Head of caudate nucleus (tissue), 42 donors: ENCODE measurements around the gene RDH13.
"Not testable (repeated sequence)": the region's sequence is repeated elsewhere in the genome, so short reads cannot be mapped to it uniquely, and the experiment has no call there.

ENCODE experiments used
- DNase-seq, 42 donors: peaks; one replicate each; pipeline versions ENCODE4 v3.0.0 to v3.0.0-alpha.2; 2020 to 2021; ENCODE audit warnings: mixed read lengths in 7 of 42
- intact Hi-C: fragments of 100-400 bp; cut with DNase I; formaldehyde crosslinking; loops from one replicate; pipeline ENCODE4 v1.15.0; 2022

Gene RDH13, protein sequence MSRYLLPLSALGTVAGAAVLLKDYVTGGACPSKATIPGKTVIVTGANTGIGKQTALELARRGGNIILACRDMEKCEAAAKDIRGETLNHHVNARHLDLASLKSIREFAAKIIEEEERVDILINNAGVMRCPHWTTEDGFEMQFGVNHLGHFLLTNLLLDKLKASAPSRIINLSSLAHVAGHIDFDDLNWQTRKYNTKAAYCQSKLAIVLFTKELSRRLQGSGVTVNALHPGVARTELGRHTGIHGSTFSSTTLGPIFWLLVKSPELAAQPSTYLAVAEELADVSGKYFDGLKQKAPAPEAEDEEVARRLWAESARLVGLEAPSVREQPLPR

DNA sequence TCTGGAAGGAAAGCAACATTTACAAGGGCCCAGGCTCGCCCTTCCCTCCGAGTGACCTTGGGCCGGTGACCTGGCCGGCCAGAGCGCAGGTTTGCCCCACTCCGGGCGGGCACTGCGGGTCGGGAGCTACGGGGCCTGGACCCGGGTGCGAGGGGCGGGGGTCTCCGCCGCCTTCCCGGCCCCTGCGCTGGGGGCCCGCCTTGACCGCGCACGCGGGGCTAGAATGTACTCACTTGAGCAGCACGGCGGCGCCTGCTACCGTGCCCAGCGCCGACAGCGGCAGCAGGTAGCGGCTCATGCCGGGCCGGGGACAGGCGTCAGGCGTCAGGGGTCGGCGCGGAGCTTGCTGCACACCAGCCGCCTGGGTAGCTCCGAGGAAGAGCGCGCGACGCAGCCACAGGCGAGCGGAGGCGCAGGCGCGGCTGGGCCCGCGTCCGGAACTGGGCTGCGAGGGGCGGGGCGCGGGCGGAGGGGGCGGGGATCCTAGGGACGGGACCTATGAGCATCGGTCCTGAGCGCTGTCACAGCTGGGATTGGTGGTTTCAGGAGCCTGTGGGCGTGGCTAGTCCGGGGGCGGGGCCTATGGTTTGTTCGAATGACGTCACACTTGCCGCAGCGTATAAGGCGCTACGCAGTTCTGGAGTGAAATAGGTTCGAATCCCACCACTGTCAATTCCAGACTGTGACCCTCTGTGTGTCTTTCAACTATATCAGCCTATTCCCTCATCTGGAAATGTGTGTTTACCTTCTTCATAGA, at the start of gene RDH13:
RDH13 (minus strand) TSS at position 414 of the 757 bp plus-strand sequence; CDS start at position 298, 116 bp downstream.
- DNase-seq = peak; percentile 83 to 97 (median 93)
- intact Hi-C loops = no loop called here

DNA sequence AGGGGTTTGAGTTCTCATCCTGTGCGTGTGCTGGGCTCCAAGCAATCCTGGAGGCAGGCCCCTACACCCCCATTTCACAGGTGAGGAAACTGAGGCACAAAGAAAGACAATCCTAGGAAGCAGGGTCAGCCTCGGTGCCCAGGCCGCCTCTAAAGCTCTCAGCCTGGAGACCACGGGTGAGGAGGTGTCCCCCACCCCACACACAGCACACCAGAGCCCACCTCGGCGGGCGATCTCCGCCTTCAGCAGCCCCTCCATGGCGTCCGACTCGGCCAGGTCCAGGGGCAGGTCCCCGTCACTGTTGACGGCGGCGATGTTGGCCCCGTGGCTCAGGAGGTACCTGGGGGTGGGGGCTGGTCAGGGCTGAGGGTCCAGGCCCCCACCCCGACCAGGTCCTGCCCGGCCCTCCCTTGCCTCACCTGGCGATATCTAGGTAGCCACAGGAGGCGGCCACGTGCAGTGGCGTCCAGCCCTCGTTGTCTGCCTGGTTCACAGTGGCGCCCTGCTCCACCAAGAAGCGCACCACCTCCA, 49.4 kb upstream of the RDH13 start:
- no peak for DNase-seq
- intact Hi-C loops = no loop called here

GRCh38 chr19:55111238-55111831, 48.4 kb upstream of the RDH13 start:
- DNase-seq = no peak
- intact Hi-C loops = no loop called here

- intact Hi-C loops = no loop called here
- no peak for DNase-seq
Measured at GRCh38 chr19:55109527-55110291, 46.8 kb upstream of the RDH13 start.

GRCh38 chr19:55107252-55107651, 44.3 kb upstream of the RDH13 start:
- intact Hi-C loops, DNase-seq: not testable (repeated sequence)

DNA sequence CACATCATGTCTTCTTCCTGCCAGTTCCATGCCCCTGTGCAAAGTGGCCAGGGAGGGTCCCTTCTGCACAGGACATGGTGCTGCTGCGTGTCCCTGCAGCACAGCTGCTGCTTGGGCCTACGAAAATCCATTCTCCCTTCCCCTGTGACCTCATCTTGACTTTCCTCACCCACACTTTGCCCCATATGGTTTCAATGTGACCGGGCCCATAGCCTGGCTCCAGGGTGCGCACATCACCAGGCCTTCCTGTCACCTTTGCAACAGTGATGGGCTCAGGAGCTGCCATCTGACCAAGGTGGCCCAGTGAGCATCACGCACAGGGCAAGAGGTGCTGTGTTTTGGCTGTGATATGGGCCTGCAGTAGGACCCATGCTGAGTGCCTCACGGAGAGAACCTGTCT, 43.6 kb upstream of the RDH13 start:
- intact Hi-C loops = no loop called here
- DNase-seq = no peak

GRCh38 chr19:55105237-55105636, 42.3 kb upstream of the RDH13 start:
- no peak for DNase-seq
- intact Hi-C loops = no loop called here

DNA sequence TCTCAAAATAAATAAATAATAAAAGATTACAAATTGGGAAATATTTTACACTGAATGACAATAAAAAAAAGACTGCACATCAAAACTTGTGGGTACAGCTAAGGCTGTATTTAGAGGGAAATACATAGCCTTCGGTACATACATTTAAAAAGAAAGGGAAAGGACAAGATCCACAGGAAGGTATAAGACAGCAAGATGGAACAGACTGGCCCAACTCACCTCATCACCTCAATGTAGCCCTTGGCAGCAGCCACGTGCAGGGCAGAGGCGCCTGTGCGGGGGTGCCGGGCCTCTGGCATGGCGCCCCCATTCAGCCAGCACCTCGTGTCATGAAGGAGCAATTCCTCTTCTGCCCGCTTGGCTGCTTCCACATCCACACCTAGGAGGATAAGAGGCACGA, 40.2 kb upstream of the RDH13 start:
- intact Hi-C loops = no loop called here
- DNase-seq = no peak

GRCh38 chr19:55101261-55101660, 38.3 kb upstream of the RDH13 start:
- DNase-seq = peak in 19 of 42 donors; percentile 28 to 70 (median 53)
- intact Hi-C loops = no loop called here

- intact Hi-C loops = no loop called here
- no peak for DNase-seq
Measured at GRCh38 chr19:55099557-55100506, 36.9 kb upstream of the RDH13 start.

DNA sequence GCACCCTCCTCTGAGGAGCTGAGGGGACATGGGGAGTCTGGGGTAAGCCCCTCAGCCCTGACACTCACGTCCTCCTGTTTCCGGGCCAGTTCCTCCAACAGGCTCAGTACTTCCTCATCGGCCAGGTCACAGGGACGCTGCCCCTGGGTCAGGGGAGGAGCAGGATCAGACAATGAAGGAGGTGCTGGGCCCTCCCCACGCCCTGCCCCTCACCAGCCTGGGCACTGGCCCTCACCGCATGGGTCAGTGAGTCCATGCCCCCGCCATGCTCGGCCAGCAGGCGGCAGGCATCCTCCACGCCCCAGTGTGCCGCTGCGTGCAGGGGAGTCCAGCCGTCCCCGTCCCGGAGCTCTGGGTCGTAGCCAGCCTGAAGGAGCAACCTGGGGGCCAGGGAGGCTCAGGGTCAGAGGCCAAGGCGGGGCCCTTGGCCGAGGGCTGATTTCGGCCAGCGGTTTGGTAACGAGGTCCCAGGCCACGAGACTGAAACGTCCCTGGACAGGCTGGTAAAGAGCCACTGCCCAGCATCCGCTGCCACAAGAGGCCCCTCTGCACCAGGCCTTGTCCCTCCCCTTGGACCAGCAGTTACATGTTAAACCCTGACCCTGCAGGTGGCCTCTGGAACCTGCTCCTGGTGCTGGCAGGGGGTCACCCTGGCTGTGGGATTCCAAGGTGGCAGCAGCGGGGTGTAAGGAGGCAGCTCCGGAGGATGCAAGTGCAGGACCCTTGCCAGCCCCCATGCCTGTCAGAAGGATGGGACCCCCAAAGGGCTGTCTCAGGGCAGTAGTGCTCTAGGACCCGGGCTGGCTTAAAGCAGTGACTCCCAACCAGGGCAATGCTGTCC, 36.0 kb upstream of the RDH13 start:
- no peak for DNase-seq
- intact Hi-C loops = no loop called here

- DNase-seq = no peak
- intact Hi-C loops = no loop called here
Measured at GRCh38 chr19:55097864-55098715, 35.1 kb upstream of the RDH13 start.

- intact Hi-C loops = no loop called here
- DNase-seq = no peak
Measured at GRCh38 chr19:55096061-55096701, 33.2 kb upstream of the RDH13 start.

- intact Hi-C loops = no loop called here
- no peak for DNase-seq
Measured at GRCh38 chr19:55095260-55096060, 32.5 kb upstream of the RDH13 start.
